ENCODE results near the gene NIF3L1.

- TF ChIP-seq CTCF (conservative IDR thresholded peaks at IDR 0.05 in 1 of 2, IDR thresholded peaks at IDR 0.05 in 1 of 2; ENCODE audit: extremely low read depth in 1 of 2, insufficient read depth in 1 of 2, low read depth in 1 of 2, low read length in 2 of 2) (no peak), EZH2 (IDR thresholded peaks at IDR 0.05; ENCODE audit: borderline replicate concordance, low read length) (no peak)
Measured at GRCh38 chr2:200871151-200871550, 18.0 kb upstream of the NIF3L1 start.
